ENCODE measurements around the gene ZNF337.
"Not testable (repeated sequence)": the region's sequence is repeated elsewhere in the genome, so short reads cannot be mapped to it uniquely, and the experiment has no call there.

Gene ZNF337

DNA sequence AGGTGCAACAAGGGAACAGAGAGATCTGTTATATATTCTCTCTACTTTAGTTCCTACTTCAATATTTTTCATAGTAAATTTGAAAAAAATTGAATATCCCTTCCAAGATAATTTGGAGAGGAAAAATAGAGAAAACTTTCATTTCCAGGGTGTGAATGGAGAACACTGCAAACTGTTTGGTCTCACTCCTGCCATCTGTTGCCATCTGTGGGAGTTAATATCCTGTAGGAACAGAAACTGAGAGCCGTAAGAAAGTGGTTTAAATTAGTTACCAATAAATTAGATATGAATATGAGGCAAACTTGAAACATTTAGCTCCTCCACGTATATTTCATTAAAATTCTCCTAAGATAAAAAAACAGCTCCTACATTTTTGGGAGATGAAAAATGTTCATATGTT is 4.2 kb downstream of the ZNF337 start:
- no peak for DNase-seq

DNA sequence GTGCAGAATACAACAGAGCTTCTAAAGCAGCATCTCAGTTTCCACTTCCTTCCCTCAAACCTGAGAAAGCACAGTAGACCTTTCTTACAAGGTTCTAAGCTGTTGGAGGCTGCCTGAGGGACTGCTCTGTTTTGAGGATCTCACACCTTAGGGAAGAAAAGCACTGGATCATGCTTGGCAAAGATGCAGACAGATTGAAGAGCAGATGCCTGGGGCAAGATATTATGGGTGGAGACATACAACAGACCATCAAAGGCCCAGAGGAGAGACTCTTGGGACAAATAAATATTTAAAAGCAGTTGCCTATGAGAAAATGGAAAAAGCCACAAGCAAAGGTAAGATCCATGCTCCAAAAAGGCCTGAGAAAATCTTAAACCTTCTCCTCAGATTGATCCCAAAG is 6.2 kb downstream of the ZNF337 start:
- DNase-seq: no peak

- DNase-seq: no peak
Observed at GRCh38 chr20:25686081-25687067, 10.3 kb downstream of the ZNF337 start.

DNA sequence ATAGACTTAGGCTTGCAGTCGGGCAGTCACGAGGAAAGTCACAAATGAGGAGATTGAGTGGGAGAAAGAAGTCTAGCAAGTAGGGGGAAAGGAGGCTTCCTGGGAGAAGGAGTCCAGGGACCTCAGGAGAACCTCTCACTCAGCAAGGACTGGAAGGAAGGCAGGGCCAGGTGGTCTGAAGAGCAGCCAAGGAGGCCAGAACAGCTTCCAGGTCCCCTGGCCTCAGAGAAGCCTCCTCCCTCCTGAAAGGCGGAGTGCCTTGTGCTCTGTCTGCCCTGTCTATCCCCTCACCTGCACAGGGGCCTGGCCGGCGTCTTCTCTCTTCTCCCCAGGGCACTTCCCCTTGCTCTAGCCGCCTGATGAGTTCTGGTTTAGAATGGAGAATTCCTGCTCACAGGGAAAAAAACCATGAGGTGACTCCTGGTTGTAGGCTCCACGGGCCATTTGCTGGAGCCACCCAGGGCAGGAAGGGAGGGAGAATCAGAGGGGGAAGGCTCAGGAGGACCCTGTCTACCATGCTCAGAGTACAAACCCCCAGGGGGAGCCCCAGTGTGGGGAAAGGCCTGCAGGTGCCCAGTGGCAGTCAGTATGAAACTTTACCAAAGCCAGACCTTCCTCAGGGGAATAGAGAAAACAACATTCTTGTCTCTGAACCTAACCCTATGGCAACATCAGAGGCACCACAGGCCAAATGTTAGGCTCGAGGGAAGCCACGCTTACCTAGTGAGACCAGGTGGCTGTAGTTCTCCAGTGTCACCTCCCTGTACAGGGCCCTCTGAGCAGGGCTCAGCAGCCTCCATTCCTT is 11.2 kb downstream of the ZNF337 start:
- no peak for DNase-seq

DNA sequence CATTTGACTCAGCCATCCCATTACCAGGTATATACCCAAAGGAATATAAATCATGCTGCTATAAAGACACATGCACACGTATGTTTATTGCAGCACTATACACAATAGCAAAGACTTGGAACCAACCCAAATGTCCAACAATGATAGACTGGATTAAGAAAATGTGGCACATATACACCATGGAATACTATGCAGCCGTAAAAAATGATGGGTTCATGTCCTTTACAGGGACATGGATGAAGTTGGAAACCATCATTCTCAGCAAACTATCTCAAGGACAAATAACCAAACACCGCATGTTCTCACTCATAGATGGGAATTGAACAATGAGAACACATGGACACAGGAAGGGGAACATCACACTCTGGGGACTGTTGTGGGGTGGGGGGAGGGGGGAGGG is 12.8 kb downstream of the ZNF337 start:
- DNase-seq: not testable (repeated sequence)

DNA sequence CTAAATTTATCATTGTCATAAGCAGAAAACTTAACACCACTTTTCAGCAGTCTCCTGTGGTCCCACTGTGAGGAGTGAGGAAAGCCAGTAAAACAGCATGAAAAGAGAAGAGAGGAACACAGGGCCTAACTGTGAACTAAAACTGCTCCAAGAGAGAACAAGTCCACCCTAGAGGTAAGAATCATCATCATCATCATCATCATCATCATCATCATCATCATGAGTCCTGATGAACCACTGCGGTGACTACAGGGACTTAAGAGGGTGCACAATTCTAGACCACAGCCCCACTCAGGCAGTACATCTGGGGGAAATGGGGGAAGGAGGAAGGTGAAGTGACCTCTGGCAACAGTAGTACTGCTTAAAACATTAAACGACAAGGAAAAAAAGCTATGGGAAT is 13.6 kb downstream of the ZNF337 start:
- DNase-seq: no peak

DNA sequence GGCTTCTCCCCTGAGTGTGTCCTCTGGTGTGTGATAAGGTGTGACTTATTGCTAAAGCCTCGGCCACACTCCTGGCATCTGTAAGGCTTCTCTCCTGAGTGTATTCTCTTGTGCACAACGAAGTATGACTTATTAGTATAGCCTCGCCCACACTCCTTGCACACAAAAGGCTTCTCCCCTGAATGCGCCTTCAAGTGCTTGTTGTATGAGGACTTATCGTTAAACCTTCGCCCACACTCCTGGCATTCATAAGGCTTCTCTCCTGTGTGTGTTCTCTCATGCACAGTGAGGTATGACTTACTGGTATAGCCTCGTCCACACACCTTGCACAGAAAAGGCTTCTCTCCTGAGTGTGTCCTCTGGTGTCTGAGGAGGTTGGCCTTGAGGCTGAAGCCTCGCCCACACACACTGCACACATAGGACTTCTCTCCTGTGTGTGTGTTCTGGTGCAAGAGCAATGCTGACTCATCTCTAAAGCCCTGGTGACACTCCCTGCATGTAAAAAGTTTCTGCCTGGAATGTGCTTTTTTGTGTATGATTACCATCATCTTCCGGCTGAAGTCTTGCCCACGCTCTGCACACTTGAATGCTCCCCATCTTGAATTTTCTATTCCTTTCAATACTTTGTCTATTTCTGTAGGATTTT is 20.4 kb downstream of the ZNF337 start:
- no peak for DNase-seq

DNA sequence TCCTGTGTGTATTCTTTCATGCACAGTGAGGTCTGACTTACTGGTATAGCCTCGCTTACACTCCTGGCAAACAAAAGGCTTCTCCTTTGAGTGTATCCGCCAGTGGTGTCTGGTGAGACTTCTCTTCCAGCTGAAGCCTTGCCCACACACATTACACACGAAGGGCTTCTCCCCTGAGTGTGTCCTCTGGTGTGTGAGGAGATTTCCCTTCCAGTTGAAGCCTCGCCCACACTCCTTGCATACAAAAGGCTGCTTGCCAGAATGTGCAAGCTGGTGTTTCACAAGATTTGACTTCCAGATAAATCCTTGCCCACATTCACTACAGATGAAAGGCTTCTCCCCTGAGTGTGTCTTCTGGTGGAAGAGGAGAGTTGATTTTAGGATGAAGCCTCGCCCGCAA is 21.5 kb downstream of the ZNF337 start:
- no peak for DNase-seq

DNA sequence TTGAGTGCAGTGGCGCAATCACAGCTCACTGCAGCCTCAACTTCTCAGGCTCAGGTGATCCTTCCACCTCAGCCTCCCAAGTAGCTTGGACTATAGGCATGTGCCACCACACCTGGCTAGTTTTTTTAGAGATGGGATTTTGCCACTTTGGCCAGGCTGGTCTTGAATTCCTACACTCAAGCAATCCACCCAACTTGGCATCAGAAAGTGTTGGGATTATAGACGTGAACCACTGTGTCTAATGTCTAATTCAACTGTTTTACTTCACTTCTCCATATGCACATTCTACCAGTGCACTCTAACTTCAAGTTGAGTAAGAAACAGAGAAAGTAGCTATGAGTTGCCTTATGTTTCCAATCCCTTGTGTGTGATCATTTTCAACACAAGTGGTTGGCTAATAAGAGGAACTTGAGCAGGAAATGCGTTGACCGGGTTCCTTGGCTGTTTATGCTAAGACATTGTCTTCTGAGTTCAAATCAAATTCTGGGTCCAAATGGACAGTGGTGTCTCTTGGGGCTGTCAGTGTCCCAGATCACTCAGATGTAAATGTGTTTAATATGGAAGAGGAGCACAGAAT is 23.9 kb downstream of the ZNF337 start:
- DNase-seq: no peak

GRCh38 chr20:25669826-25670422 is 26.7 kb downstream of the ZNF337 start:
- no peak for DNase-seq

- no peak for DNase-seq
Observed at GRCh38 chr20:25668446-25668845, 28.2 kb downstream of the ZNF337 start.

DNA sequence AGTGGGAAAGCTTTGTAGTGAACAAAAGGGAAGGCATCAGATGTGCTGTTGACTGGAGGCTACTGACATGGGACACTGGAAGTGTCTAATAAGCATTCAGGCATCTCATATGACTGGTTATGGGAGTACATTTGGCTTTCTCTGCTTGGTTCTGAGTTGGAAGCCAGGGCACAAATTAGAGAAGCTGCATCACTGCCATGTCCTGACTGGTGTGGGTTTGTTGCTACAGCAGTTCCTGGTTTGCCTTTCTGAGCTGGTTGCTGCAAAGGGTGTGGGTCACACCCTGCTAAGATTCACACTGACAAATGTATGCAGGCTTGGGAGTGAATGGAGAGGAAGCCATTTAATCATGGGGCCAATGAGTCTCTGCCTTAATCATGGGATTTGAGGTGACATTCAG is 36.7 kb downstream of the ZNF337 start:
- DNase-seq: no peak

- no peak for DNase-seq
Observed at GRCh38 chr20:25654487-25654886, 42.2 kb downstream of the ZNF337 start.

GRCh38 chr20:25652866-25653265 is 43.8 kb downstream of the ZNF337 start:
- DNase-seq: not testable (repeated sequence)

DNA sequence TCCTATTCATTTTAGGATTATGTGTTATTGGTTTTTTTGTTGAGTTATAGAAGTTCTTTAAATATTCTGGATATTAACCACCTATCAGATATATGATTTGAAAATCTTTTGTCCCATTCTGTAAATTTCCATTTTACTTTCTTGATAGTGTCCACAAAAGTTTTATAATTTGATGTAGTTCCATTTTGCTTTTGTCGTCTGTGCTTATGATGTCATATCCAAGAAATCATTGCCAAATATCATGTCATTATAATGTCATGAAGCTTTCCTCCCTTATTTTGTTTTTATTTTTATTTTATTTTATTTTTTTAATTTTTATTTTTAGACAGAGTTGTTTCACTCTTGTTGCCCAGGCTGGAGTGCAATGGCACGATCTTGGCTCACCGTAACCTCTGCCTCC is 51.8 kb downstream of the ZNF337 start:
- no peak for DNase-seq

- no peak for DNase-seq
Observed at GRCh38 chr20:25643716-25644115, 52.9 kb downstream of the ZNF337 start.

DNA sequence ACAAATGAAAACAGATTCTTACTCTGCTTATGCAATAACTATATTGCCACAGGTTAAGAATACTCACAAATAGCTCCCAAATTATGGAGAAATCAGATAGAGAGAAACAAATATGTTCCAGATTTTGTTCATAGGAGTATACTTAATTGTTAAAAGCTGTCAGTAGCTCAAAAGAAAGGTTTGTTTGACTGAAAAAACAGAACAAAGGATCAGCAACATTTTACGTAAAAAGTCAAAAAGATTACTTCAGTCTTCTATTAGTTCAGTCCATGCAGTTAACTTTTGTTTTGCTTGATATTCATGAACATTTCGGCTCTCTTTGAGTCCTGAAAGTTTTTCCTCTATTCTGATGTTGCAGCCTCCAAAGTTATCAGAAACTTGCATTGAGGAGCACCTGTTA is 59.4 kb downstream of the ZNF337 start:
- DNase-seq: no peak

DNA sequence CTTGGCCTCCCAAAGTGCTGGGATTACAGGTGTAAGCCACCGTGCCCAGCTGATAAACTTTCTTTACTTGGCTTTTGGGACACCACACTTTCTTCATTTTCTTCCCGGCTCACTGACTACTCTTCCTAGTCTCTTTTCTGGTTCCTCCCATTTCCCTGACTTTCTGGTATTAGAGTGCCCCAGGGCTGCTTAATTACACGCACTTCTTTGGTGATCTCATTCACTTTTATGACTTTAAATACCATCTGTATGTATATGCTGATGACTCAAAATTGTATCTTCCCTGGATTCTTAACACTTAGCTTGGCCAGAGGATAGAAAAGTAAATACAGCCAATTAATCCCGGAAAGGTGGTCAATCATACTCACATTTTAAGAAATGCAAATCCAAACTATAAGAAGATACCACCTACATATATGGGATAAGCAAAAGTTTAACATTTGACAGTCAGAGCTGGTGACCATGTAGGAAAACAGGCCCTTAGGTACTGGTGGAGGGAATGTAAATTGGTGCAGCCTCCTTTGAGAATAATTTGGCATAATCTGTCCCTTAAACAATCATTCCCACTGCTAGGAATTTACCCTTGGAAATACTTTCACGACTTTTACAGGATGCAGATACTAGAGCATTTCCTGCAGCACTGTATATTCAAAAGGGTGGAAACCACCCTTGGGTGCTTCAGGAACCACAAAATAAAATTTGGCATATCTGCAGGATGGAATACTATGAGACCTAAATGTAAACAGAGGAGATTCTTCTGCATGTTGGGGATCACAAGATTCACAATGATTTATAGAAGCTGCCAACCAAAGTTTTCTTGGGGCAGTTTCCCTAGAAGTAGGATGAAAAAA is 63.5 kb downstream of the ZNF337 start:
- DNase-seq: no peak

- not testable (repeated sequence) for DNase-seq
Observed at GRCh38 chr20:25630615-25631014, 66.0 kb downstream of the ZNF337 start.

DNA sequence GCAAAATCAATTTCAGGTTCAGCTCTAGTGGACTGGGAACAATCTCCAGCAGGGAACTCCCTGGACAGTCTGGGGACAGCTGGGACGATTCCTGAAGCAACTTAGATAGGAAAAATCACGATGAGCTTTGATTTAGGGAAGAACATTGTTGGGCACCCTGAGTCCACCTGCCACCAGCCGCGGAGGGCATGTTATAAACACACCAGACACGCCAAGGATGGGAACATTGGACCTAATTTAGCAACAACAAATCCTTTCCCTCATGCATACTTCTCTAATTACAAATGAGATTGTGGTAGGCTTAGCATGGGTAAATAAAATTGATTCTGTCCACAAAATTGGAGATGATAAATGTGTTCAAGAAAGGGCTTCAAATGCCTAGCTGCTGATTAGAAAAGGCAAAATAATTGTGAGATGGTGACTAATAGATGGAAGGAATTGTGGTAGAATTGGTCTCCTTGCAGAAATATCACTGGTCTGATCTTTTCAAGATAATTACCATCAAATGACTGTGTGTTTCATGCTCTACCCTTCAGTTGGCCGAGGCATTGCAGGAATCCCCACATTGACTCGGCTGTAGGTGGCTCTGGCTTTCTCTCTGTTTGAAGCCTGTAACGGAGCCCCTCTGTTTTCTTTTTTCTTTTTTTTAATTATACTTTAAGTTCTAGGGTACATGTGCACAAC is 66.7 kb downstream of the ZNF337 start:
- no peak for DNase-seq

GRCh38 chr20:25626779-25627178 is 69.9 kb downstream of the ZNF337 start:
- no peak for DNase-seq
